ENCODE data around the gene TPPP. TPM values are rescaled to one million over a fixed set of nuclear protein-coding genes. Genes with fewer than 3 reads are reported as not detected.

The TPPP gene
- total RNA-seq, 4 donors from 2014 or later: 10.5 to 22.2 (median 16.2) TPM

- Histone ChIP-seq H3K27ac (no peak overlapping the region), H3K4me3 (no peak overlapping the region), H3K9me3 (no peaks in the 10 kb centered on the region), H3K36me3 (peaks cover 30% of the 10 kb centered on the region), H3K4me1 (no peaks in the 10 kb centered on the region), H3K27me3 (no peaks in the 10 kb centered on the region)
- 94% methylated on average over 16 of the region's 16 CpGs for WGBS
- TF ChIP-seq POLR2A (IDR thresholded peaks at IDR 0.05): no peak
- no peak for TF ChIP-seq CTCF (IDR thresholded peaks at IDR 0.05)
- TF ChIP-seq POLR2AphosphoS5 (IDR thresholded peaks at IDR 0.05): no peak
- TF ChIP-seq EP300 (IDR thresholded peaks at IDR 0.05): no peak
- DNase-seq (ENCODE audit: low spot score in 2 of 2): peak; percentile 18 to 60
Measured at GRCh38 chr5:619444-619843, 73.7 kb downstream of the TPPP start.

GRCh38 chr5:618450-618849, 74.7 kb downstream of the TPPP start:
- 95% methylated on average over 5 of the region's 5 CpGs for WGBS
- H3K4me3 ChIP-seq: no peak overlapping the region
- DNase-seq (ENCODE audit: low spot score in 2 of 2): peak; percentile 29 to 40
- H3K9me3 ChIP-seq: no peaks in the 10 kb centered on the region
- H3K27me3 ChIP-seq: no peaks in the 10 kb centered on the region
- peaks cover 29% of the 10 kb centered on the region for H3K36me3 ChIP-seq
- no peaks in the 10 kb centered on the region for H3K4me1 ChIP-seq
- H3K27ac ChIP-seq: no peak overlapping the region
- TF ChIP-seq POLR2A (IDR thresholded peaks at IDR 0.05) (no peak), EP300 (IDR thresholded peaks at IDR 0.05) (no peak), POLR2AphosphoS5 (IDR thresholded peaks at IDR 0.05) (no peak), CTCF (IDR thresholded peaks at IDR 0.05) (no peak)

GRCh38 chr5:617896-618295, 75.3 kb downstream of the TPPP start:
- H3K9me3 ChIP-seq: no peaks in the 10 kb centered on the region
- TF ChIP-seq EP300 (IDR thresholded peaks at IDR 0.05) (no peak), CTCF (IDR thresholded peaks at IDR 0.05) (no peak), POLR2AphosphoS5 (IDR thresholded peaks at IDR 0.05) (no peak), POLR2A (IDR thresholded peaks at IDR 0.05) (no peak)
- H3K4me1 ChIP-seq: peaks cover 3% of the 10 kb centered on the region
- no peak overlapping the region for H3K4me3 ChIP-seq
- H3K27me3 ChIP-seq: no peaks in the 10 kb centered on the region
- WGBS: 93% methylated on average over 12 of the region's 12 CpGs
- no peak for DNase-seq (ENCODE audit: low spot score in 2 of 2)
- H3K36me3 ChIP-seq: peaks cover 29% of the 10 kb centered on the region
- no peak overlapping the region for H3K27ac ChIP-seq

GRCh38 chr5:616484-617039, 76.6 kb downstream of the TPPP start:
- Histone ChIP-seq H3K9me3 (no peaks in the 10 kb centered on the region), H3K36me3 (peaks cover 23% of the 10 kb centered on the region), H3K4me3 (no peak overlapping the region), H3K27ac (no peak overlapping the region), H3K4me1 (peaks cover 10% of the 10 kb centered on the region), H3K27me3 (no peaks in the 10 kb centered on the region)
- peak; percentile 29 to 56 for DNase-seq (ENCODE audit: low spot score in 2 of 2)
- WGBS: 91% methylated on average over 13 of the region's 13 CpGs
- TF ChIP-seq POLR2AphosphoS5 (IDR thresholded peaks at IDR 0.05) (no peak), POLR2A (IDR thresholded peaks at IDR 0.05) (no peak), EP300 (IDR thresholded peaks at IDR 0.05) (no peak), CTCF (IDR thresholded peaks at IDR 0.05) (no peak)

- Histone ChIP-seq H3K36me3 (no peaks in the 10 kb centered on the region), H3K4me3 (peak overlapping the region; percentile 97), H3K9me3 (no peaks in the 10 kb centered on the region), H3K27me3 (no peaks in the 10 kb centered on the region), H3K27ac (peak overlapping the region; percentile 17), H3K4me1 (peaks cover 14% of the 10 kb centered on the region)
- DNase-seq (ENCODE audit: low spot score in 2 of 2): peak; percentile 70 to 79
- WGBS: 35% methylated on average over 14 of the region's 49 CpGs
- TF ChIP-seq POLR2AphosphoS5 (IDR thresholded peaks at IDR 0.05) (no peak), CTCF (IDR thresholded peaks at IDR 0.05) (no peak), EP300 (IDR thresholded peaks at IDR 0.05) (no peak), POLR2A (IDR thresholded peaks at IDR 0.05) (no peak)
Measured at GRCh38 chr5:612498-613424, 80.4 kb downstream of the TPPP start.
